HUES48 (cell line): ENCODE data around the gene FARP2.

ENCODE experiments used
- H3K27ac ChIP-seq: one replicate; pipeline ENCODE4 v1.7.0; 2013; ENCODE audit warnings: low read depth, low read length, inconsistent platforms
- H3K27me3 ChIP-seq: 2 replicates; pipeline ENCODE4 v1.6.1; 2013; ENCODE audit warnings: mild to moderate bottlenecking, low read length; ENCODE audit not compliant: control insufficient read depth, insufficient read depth
- H3K36me3 ChIP-seq: 2 replicates; pipeline ENCODE4 v1.6.1; 2013; ENCODE audit warnings: low read length; ENCODE audit not compliant: control insufficient read depth, insufficient read depth
- H3K4me1 ChIP-seq: 2 replicates; pipeline ENCODE4 v1.6.1; 2013; ENCODE audit warnings: mild to moderate bottlenecking, low read length; ENCODE audit not compliant: control insufficient read depth, insufficient read depth
- H3K4me3 ChIP-seq: 2 replicates; pipeline ENCODE4 v1.5.1; 2013; ENCODE audit warnings: mild to moderate bottlenecking, low read depth, low read length
- H3K9ac ChIP-seq: 2 replicates; pipeline ENCODE4 v1.6.1; 2013; ENCODE audit warnings: mild to moderate bottlenecking, low read depth, low read length, moderate library complexity
- H3K9me3 ChIP-seq: 2 replicates; pipeline ENCODE4 v1.6.1; 2013; ENCODE audit warnings: low read length; ENCODE audit not compliant: control insufficient read depth, insufficient read depth

Gene FARP2

DNA sequence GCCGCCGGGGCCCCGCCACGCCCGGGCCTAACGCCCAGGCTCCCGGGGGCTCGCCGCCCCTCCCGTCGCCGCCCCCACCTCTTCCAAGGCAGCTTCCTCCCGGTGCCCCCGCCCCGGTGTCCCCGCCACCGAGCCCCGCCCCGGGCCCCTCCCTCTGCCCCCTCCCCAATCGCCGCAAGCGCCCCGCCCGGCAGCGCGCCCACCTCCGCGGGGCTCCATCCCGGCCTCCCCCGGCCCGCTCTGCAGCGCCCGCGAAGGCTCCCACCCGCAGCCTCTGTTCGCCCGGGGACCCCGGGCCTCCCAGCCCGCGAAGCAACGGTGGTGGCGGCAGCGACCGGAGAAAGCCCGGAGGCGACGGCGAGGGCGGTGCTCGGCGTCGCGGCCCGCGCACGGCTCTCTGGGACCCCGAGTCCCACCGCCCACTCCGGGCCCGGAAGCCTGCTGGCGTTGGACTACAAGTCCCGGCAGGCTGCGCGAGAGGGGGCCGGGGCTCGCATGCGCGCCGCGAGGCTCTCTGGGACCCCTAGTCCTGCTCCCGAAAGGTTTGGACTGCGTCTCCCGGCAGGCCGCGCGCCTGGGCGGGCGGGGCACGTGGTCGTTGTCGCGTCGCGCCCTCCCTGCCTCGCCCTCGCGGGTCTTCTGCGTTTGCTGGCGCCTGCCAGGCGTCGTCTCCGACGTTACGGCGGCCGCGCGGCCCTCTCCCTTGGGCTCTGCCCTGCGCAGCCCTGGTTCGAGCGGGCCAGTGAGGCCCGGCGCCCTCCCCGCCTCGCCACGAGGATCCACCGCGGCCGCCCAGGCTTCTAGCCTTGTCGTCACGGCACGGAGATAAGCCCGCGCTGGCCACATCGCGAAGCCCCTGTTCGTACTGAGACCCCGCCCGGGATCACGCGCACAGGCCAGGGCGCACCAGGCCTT, 152.4 kb downstream of the FARP2 start, which contains the start of gene STK25:
STK25 (minus strand) TSS at position 345 of the 915 bp plus-strand sequence. CDS start 549 bp downstream, outside the sequence.
- Histone ChIP-seq H3K9me3 (no peaks in the 10 kb centered on the region), H3K27me3 (peaks cover 6% of the 10 kb centered on the region), H3K9ac (peak within 1 kb of the TSS; percentile 56), H3K4me3 (peak within 1 kb of the TSS; percentile 80), H3K4me1 (peaks cover 11% of the 10 kb centered on the region; the same call in 1 of the 2 replicates), H3K27ac (peak within 1 kb of the TSS; percentile 83), H3K36me3 (peaks cover 3% of the 10 kb centered on the region; the same call in 1 of the 2 replicates)

DNA sequence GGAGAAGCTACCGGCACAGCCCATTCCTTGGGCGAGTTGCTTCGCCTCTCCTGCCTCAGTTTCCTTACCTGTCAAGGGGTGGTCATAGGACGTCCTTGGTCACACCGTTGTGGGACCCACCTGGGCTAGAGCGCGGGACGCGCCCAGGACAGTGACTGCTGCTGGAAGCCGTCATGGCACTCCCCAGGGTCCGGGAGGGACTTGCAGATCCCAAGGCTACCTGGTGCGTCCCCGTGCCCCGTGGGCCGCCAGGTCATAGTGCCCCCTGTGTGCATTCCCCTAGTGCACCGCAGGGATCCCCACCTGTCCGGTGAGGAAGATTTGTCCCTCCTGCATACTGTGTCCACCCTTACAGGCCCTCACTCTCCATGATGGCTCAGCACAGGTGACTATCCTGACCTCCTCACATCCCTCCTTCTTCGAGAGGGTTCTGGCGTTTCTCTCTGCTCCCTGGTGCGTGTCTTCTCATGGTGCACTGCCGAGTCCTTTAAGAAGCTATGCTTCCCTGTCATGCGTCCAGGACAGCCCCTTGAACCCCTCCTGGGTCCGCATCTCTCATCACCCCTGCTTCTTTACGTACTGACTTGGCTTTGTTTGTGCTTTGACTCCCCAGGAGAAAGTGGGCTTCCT, 153.2 kb downstream of the FARP2 start:
- Histone ChIP-seq H3K4me1 (peaks cover 11% of the 10 kb centered on the region; the same call in 1 of the 2 replicates), H3K9me3 (no peaks in the 10 kb centered on the region), H3K36me3 (no peaks in the 10 kb centered on the region; the same call in 1 of the 2 replicates), H3K27me3 (peaks cover 6% of the 10 kb centered on the region), H3K9ac (peak overlapping the region; percentile 56), H3K27ac (peak overlapping the region; percentile 51), H3K4me3 (peak overlapping the region; percentile 80)

DNA sequence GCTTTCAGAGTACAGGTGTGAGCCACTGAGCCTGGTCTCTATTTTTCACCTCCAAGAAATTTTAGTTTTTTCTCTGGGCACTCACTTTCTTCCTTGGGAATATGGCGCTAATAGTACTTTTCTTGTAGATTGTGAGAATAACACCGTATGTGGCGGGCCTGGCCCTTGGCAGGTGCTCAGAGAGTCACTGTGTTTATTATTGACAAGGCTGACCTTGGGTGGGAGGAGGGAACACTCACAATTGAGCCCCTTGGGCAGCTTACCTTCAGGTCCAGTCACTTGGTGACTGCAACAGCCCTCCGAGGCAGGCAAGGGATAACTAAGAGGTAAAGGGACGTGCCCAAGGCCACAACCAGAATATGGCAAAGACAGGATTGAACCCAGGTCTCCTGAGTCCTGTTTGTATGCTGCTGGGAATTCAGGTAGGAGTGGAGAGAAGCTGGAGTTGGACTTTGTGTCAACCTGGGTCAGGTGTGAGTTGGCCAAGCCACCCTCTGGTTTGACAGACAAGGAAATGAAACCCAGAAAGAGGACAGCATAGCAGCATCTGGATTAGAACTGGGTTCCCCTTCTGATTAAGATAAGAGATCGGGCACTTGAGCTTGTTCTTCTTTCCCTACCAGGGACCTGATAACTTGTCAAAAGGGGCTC, 155.1 kb downstream of the FARP2 start:
- Histone ChIP-seq H3K9me3 (no peaks in the 10 kb centered on the region), H3K27me3 (peaks cover 6% of the 10 kb centered on the region), H3K36me3 (no peaks in the 10 kb centered on the region; the same call in 1 of the 2 replicates), H3K27ac (no peak overlapping the region), H3K9ac (no peak overlapping the region), H3K4me1 (peaks cover 11% of the 10 kb centered on the region; the same call in 1 of the 2 replicates), H3K4me3 (no peak overlapping the region)

DNA sequence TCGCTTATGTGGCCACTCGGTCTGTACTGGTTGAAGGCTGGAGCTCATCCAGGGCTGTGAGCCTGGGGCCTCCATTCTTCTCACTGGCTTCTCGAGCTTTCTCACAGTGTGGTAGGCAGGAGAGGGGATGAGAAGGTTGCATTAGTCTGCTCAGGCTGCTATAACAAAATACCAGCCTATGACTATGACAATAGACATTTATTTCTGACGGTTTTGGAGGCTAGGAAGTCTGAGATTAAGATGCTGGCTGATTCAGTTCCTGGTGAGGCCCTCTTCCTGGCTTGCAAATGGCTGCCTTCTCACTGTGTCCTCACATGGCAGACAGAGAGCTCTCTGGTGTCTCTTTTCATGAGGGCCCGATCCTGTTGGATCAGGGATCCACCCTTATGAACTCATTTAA, 158.5 kb downstream of the FARP2 start:
- Histone ChIP-seq H3K4me3 (no peak overlapping the region), H3K4me1 (peaks cover under 1% of the 10 kb centered on the region; the same call in 1 of the 2 replicates), H3K27ac (no peak overlapping the region), H3K9me3 (no peaks in the 10 kb centered on the region), H3K36me3 (no peaks in the 10 kb centered on the region), H3K9ac (no peak overlapping the region), H3K27me3 (peaks cover 2% of the 10 kb centered on the region)

DNA sequence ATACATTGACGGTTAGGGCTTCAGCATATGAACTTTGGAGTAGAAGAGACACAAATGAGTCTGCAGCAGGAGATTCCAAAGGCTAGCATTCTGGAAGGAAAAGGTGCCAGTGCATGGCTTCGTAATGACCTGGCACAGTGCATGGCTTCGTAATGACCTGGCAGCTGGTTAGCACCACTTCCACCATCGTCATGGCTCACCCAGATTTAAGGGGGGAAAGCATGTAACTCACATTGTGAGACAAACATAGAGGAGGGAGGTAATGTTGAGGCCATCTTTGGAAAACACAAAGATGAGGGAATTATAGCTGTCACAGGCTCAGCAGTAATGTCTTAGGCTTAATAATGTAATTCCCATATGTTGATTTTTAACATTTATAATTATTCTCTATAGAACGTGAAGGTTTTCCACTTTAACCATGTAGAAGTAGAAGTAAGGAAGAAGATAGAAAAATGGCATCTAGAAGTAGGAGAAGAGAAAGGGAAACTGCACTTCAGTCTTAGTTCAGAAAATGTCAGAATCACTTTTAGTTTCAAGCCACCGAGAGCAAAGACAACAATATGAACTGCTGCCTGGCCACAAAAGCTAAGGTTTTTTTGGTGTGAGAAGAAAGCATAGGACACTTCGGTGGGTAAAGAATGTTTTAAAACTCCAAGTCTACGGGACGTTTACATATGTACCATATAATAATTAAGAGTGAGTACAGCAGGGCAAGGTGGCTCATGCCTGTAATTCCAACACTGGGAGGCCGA, 159.1 kb downstream of the FARP2 start:
- Histone ChIP-seq H3K4me3 (no peak overlapping the region), H3K27me3 (no peaks in the 10 kb centered on the region), H3K9ac (no peak overlapping the region), H3K36me3 (no peaks in the 10 kb centered on the region), H3K27ac (no peak overlapping the region), H3K9me3 (no peaks in the 10 kb centered on the region), H3K4me1 (no peaks in the 10 kb centered on the region)

DNA sequence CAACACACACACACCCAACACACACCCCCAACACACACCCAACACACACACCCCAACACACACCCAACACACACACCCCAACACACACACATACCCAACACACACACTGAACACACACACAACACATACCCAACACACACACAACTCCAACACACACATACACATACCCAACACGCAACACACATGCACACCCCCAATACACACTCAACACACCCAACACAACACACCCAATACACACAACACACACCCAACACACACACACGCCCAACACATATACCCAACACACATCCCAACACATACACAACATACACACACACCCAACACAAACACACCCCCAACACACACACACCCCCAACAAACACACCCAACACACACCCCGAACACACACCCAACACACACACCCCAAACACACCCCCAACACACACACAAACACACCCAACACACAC, 160.5 kb downstream of the FARP2 start:
- no peaks in the 10 kb centered on the region for H3K9me3 ChIP-seq
- no peak overlapping the region for H3K4me3 ChIP-seq
- no peaks in the 10 kb centered on the region for H3K4me1 ChIP-seq
- H3K36me3 ChIP-seq = no peaks in the 10 kb centered on the region
- H3K9ac ChIP-seq = no peak overlapping the region
- H3K27me3 ChIP-seq = no peaks in the 10 kb centered on the region
- no peak overlapping the region for H3K27ac ChIP-seq

DNA sequence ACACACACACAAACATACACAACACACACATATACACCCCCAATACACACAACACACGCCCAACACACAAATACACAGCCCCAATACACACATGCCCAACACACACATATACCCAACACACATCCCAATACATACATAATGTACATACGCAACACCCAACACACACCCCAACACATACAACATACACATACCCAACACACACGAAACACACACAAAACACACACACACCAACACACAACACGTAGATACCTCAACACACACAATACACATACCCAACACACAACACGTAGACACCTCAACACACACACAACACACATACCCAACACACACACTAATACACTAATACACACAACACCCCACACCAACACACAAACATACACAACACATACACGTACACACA, 161.2 kb downstream of the FARP2 start:
- Histone ChIP-seq H3K9ac (no peak overlapping the region), H3K4me3 (no peak overlapping the region), H3K36me3 (no peaks in the 10 kb centered on the region), H3K27ac (no peak overlapping the region), H3K4me1 (no peaks in the 10 kb centered on the region), H3K9me3 (no peaks in the 10 kb centered on the region), H3K27me3 (no peaks in the 10 kb centered on the region)

DNA sequence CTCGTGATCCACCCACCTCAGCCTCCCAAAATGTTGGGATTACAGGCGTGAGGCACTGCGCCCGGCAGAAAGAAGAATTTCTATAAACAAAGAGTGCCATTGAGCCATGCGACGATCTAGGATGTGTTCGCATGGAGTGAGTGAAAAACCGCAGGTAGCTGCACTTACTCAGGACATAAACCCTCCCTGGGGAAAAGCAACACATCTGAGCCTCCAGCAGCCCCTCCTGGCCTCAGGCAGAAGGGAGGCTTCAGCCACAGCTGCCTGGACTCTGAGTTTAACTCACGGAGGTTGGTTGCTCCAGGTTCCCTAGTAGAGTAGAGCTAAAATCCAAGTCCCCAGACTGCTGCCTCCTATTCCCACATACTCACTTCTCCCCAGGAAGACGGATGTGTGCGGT, 163.6 kb downstream of the FARP2 start:
- no peak overlapping the region for H3K9ac ChIP-seq
- H3K4me1 ChIP-seq = no peaks in the 10 kb centered on the region
- no peaks in the 10 kb centered on the region for H3K36me3 ChIP-seq
- H3K9me3 ChIP-seq = no peaks in the 10 kb centered on the region
- H3K27me3 ChIP-seq = no peaks in the 10 kb centered on the region
- no peak overlapping the region for H3K4me3 ChIP-seq
- H3K27ac ChIP-seq = no peak overlapping the region

DNA sequence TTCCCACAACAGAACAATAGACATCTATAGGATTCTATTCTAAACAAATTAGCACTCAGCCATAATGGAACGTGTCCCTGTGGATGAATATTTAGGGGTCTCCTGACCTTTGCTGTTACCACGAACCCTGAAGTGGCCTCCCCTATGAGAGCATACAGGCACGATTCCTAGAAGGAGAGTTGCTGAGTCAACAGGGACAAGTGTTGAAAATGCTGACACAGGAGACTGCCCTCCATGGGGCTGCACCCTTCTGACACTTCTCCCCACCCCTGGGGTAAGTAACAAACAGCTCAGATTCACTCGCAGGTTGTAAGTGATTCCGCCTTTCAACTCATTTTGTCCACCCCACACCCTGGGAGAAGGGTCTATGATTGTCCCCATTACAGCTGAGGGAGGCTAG, 166.4 kb downstream of the FARP2 start:
- Histone ChIP-seq H3K4me3 (no peak overlapping the region), H3K27ac (no peak overlapping the region), H3K9me3 (peaks cover 4% of the 10 kb centered on the region; the same call in 1 of the 2 replicates), H3K27me3 (no peaks in the 10 kb centered on the region), H3K36me3 (no peaks in the 10 kb centered on the region), H3K4me1 (no peaks in the 10 kb centered on the region), H3K9ac (no peak overlapping the region)
